Frontal cortex (tissue), 4 donors: ENCODE results near the gene HNRNPH1. TPM values are rescaled to one million over a fixed set of nuclear protein-coding genes. Genes with fewer than 3 reads are reported as not detected.
"Not testable (repeated sequence)": the region's sequence is repeated elsewhere in the genome, so short reads cannot be mapped to it uniquely, and the experiment has no call there.

Experiments used
- DNase-seq, 2 donors: peaks; one replicate each; pipeline ENCODE4 v3.0.0; 2012; ENCODE audit warnings: low spot score in 2 of 2
- FAIRE-seq: peaks from 2 replicates; lab custom pipeline; 2012; peaks lifted over from hg19 to GRCh38; lab: Jason Lieb, UNC
- total RNA-seq: library from RNA; depleted of rRNA; stranded (reverse); fragments of >200 nt; gene quantifications from one replicate; pipeline ENCODE4 v1.2.3, GENCODE V29; 2014
- donor health status: control.
- donor health status: control.
- donor health status: control.

The HNRNPH1 gene, protein sequence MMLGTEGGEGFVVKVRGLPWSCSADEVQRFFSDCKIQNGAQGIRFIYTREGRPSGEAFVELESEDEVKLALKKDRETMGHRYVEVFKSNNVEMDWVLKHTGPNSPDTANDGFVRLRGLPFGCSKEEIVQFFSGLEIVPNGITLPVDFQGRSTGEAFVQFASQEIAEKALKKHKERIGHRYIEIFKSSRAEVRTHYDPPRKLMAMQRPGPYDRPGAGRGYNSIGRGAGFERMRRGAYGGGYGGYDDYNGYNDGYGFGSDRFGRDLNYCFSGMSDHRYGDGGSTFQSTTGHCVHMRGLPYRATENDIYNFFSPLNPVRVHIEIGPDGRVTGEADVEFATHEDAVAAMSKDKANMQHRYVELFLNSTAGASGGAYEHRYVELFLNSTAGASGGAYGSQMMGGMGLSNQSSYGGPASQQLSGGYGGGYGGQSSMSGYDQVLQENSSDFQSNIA
- 818 TPM for total RNA-seq

DNA sequence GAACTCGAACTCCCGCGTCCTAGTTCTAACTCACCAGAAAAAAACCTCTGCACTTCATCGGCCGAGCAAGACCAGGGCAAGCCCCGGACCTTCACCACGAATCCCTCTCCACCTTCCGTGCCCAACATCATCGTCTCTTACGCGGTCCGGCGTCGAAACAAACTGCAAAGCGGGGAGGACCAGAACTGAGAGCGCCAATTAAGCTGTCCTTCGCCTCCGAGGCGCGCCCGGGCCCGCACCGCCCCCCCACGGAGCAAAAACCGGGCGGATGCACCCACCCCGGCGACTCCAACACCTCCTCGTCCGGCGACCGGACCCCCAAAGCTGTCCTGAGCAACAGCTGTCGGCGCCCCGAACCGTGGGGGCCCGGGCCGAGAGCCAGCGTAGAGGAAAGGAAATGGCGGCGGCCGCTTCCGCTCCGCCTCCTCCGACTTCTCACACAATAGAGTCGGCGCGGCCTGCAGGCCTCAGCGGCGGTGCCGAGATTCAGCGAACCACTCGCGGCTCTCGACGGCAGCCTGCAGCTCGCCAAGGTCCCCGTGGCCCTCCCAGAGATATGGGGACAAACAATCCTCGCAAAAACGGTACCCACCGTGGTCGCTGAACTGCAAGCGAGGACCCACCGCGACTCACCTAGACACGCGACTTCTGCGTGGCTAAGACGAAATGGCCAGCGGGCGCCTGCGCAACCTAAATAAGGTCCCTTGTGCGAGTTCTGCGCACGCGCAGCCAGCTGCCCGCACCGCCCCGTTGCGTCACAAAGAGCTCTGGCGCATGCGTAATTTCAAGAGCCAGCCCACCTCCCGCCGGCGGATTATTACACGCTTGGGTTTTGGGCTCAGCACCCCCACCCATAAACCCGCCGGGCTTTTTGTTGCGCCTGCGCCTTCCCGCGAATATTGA lies at the start of gene HNRNPH1:
Gene HNRNPH1 (minus strand): TSS at position 669 of the 903 bp plus-strand sequence. CDS start 538 bp downstream, at position 131.
- no peak for FAIRE-seq
- DNase-seq, result peak; percentile 98 to 99

DNA sequence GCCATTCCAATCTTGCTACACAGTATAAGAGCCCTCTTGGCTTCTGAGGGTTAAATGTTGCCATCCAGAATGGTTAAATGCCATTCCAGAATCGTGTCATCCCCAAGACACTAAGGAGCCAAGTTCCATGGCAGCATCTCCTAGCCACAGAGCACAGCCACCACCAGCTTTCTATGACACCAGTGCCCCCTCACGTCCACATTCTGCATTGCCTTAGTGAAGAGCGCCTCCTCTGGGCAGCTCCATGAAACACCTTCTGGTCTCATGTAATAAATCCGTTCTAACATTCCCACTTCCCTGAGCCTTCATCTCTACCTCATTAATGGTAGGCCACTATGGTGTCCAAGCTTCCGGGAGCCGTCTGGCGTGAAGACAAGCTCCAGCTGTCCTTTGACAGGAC lies 44.9 kb upstream of the HNRNPH1 start:
- DNase-seq (peak in 1 of 2 donors; percentile 38), FAIRE-seq (no peak)

DNA sequence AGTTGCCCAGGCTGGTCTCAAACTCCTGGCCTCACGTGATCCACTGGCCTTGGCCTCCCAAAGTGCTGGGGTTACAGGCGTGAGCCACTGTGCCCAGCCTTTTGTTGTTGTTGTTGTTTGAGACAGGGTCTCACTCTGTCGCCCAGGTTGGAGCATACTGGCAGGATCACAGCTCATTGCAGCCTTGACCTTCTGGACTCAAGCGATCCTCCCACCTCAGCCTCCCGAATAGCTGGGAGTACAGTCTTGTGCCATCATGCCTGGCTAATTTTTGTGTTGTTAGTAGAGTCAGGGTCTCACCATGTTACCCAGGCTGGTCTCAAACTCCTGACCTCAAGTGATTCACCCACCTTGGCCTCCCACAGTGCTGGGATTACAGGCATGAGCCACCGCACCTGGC lies 38.2 kb upstream of the HNRNPH1 start:
- not testable (repeated sequence) for FAIRE-seq, DNase-seq

DNA sequence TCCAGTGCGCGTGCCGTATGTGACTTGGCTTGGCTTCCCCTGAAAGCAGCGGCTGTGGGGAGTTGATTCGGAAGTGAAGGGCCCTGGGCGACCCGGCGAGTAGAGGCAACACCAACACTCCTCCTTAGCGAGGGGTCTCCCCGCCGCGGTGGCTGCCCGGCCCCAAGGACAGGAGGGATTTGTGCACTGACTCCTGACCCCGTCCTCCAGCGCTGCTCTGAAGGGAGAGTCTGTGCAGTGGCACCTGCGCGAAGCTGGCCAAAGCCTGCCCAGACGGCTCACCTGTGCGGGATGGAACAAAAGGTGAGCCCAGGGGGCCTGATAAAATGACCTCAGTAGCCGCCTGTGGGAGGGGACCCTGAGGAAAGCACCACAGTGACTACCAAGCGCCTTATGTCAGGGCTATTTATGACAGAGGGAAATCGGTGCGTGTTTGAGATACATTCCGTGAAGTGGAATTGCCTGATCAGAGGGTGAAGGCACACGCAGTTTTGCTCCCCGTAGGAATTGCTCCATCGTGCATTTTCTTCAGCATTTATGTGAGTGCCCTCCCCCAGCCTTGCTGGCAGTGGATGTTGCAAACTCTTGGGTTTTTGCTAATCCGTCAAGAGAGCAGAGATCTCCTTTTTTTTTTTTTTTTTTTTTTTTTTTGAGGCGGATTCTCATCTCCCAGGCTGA lies 34.8 kb upstream of the HNRNPH1 start:
- DNase-seq, result peak in 1 of 2 donors; percentile 24
- not testable (repeated sequence) for FAIRE-seq

DNA sequence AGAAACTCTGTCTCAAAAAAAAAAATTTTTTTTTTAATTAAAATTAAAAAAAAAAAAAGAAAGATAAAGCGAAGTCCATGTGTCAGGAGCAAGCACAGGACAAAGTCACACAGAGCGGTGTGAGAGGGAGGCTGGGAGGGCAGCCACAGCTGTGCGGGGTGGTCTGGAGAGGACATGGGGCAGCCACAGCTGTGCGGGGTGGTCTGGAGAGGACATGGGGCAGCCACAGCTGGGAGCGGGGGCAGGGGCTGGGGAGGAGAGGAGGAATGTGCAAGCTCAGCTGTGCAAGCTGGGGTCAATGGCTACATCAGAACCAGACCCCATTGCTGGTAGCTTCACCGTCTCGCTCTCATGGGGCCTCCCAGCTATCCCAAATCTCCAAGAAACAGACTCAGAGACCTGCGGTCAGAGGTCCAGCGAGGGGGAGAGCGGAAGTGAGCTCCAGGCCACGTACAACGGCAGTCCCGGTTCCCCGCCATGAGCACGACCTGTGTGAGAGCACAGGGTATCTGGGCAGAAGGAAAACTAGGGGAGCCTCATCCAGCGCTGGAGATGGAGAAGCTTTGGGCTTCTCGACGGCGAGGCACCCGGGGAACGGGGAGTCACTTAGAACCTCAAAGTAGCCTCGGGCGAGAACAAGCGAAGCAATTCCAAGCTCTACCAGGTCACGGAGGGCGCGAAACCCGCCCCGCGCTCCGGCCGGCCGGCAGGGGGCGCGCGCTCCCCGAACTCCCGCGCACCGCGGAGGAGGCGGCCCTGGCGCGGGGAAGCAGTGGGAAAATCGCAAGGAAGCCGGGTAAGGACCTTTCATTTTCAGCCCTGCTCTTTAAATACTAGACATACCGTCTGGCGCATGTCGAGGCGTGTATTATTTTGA lies 34.1 kb upstream of the HNRNPH1 start:
- DNase-seq, FAIRE-seq: not testable (repeated sequence)

DNA sequence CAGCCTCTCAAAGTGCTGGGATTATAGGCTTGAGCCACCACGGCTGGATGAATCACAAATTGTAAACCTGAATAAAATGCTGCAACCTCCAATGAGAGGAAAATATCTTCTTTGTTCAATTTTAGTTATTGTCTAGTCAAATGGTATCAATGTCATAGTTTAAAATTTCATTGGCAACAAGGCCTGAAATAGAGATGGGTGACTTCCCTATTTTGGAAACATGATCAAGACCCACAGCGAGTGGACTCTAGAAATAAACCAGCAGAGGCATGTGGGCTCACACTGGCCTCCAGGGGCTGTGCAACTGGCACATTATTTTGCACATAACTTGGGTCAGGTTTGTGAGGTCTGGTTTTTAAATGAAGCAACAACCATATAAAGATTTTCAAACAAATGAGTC lies 29.7 kb upstream of the HNRNPH1 start:
- not testable (repeated sequence) for FAIRE-seq, DNase-seq

DNA sequence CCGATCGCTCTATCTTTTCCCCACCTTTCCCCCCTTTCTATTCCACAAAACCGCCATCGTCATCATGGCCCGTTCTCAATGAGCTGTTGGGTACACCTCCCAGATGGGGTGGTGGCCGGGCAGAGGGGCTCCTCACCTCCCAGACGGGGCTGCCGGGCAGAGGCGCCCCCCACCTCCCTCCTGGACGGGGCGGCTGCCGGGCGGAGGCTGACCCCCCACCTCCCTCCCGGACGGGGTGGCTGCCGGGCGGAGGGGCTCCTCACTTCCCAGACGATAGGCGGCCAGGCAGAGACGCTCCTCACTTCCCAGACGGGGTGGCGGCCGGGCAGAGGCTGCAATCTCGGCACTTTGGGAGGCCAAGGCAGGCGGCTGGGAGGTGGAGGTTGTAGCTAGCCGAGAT lies 26.8 kb upstream of the HNRNPH1 start:
- not testable (repeated sequence) for DNase-seq

DNA sequence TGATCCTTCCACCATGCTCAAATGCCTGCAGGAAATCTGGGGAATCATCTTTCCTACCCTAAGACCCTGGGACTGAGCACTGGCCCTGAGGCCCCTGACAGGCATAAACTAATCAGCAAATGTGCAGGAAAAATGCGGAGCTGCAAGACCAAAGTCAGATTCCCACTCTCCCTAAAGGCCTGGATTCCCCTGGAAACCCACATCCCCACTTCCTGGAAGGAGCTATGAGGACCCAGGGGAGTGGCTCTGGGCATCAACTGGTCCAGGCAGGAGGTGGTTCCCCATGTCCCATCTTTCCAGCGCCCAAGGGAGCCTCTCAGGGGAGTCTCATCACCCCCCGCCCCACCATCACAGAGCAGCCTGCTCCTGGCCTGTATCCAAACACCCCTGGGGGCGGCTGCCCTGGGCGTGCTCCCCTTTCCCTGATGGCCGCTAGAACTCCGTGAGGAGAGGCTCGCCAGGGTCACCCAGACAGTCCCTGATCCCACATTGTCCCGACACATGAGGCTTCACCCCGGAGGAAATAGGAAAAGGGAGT lies 25.8 kb upstream of the HNRNPH1 start:
- FAIRE-seq, result not testable (repeated sequence)

More for the DNA sequence above, 26.8 kb upstream of the HNRNPH1 start:
- FAIRE-seq, result not testable (repeated sequence)

DNA sequence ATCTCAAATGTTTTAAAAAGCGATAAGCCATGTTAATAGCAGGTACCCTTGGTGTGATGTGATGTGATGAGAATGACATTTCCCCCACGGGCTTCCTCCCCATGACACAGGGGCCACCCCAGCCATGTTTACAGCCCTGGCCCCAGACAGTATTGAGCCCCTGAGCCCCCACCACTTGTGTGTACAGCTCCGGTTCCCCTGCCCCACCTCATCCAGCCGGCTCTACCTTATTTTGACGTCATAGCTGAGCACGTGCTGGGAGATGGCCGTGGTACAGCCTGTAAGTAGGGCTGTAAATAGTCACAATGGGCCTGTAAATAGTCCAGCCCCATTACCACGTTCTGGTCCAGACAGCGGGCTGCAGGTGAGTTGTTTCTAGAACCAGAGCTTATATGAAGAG lies 24.9 kb upstream of the HNRNPH1 start:
- FAIRE-seq (no peak), DNase-seq (no peak)

More for the DNA sequence above, 25.8 kb upstream of the HNRNPH1 start:
- not testable (repeated sequence) for DNase-seq

DNA sequence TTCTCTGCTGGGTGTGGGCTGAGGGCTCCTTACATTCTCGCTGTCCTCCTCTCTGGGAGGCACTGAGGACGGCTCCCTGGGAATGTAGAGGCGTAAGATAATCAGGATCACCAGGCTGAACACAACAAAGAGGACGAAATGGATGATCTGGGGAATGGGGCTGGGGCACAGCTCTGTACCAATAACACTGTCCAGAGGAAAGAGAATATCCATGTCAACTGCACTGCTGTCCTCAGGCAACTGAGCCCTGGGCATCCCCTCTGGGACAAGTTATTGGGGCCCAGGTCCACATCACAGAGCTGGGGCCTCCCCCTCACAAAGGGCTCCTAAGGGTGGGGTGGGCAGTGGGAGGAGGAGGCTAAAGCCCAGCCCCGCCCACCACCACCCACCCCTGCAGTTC lies 21.3 kb upstream of the HNRNPH1 start:
- FAIRE-seq, DNase-seq: not testable (repeated sequence)

DNA sequence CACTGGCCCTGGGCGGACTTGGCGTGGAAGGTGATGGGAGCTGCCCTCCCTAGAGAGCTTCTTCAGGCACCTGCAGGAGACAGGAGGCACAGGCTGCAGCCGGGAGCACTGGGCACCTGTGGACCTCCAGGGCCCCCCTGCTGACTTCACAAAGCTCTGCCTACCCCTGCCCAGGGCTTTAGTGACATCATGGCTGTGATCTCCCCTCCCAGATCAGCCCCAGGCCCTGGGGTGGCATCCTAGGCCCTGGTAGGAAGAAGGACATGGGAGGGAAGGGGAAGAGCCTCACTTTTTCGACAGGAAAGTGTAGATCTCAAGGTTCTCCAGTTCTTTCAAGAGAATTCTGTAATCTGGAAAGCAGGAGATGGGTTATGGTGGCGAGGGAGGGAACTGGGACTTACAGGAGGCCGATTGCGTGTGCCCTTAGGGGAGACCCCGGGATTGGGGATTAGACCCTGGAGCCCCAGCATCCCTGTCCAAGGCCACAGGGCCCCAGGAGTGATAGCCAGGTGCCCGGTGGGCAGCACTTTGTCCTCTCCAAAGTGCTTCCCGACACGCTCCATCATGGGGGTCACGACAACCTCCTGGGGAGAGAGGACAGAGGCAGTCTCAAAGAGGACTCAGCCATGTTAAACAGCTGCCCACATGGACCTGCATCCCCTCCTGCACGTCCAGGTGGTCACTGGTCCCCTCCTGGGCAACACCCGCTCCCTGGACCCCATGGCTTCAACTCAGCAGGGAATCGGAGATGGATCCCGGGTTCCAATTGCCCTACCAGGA lies 19.9 kb upstream of the HNRNPH1 start:
- DNase-seq, result not testable (repeated sequence)

DNA sequence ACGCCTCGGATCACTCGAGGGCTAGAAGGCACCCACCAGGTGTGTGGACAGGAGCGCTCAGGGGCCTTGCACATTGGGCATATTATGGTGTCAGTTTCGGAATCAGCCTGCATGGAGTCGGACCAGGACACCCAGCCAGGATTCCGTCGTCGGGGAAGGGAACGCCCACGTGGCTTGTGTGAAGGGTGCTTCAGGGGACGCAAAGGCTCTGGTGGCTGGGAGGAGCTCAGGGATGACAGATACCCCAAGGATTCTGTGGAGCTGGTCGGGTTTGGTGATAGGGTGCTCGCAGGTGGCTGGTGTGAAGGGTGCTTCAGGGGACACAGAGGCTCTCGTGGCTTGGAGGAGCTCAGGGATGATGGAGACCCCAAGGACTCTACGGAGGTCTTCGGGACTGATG lies 19.2 kb upstream of the HNRNPH1 start:
- not testable (repeated sequence) for DNase-seq, FAIRE-seq

More for the DNA sequence above, 19.9 kb upstream of the HNRNPH1 start:
- not testable (repeated sequence) for FAIRE-seq

DNA sequence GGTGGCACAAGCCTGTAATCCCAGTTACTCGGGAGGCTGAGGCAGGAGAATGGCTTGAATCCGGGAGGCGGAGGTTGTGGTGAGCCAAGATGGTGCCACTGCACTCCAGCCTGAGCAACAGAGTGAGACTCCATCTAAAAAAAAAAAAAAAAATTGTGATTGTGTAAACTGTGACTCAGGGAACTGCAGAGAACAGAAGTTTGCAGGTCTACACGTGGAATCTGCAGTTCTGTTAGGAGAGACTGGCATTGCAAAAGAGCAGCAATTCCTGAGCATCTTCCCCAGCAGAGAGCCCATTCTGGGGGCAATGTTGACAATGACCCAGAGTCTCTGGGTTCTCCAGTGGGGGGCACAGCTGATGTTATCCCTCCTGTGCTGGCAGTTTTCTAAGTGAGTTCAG lies 18.3 kb upstream of the HNRNPH1 start:
- not testable (repeated sequence) for DNase-seq, FAIRE-seq

DNA sequence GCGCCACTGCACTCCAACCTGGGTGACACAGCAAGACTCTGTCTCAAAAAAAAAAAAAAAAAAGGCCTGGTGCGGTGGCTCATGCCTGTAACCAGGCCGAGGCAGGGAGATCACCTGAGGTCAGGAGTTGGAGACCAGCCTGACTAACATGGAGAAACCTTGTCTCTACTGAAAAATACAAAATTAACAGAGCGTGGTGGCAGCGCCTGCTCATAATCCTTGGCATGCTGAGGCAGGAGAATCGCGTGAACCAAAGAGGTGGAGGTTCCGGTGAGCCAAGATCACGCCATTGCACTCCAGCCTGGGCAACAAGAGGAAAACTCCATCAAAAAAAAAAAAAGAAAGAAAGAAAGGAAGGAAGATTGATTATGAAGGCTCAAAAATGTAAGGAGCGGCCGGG lies 15.8 kb upstream of the HNRNPH1 start:
- FAIRE-seq, DNase-seq: not testable (repeated sequence)

DNA sequence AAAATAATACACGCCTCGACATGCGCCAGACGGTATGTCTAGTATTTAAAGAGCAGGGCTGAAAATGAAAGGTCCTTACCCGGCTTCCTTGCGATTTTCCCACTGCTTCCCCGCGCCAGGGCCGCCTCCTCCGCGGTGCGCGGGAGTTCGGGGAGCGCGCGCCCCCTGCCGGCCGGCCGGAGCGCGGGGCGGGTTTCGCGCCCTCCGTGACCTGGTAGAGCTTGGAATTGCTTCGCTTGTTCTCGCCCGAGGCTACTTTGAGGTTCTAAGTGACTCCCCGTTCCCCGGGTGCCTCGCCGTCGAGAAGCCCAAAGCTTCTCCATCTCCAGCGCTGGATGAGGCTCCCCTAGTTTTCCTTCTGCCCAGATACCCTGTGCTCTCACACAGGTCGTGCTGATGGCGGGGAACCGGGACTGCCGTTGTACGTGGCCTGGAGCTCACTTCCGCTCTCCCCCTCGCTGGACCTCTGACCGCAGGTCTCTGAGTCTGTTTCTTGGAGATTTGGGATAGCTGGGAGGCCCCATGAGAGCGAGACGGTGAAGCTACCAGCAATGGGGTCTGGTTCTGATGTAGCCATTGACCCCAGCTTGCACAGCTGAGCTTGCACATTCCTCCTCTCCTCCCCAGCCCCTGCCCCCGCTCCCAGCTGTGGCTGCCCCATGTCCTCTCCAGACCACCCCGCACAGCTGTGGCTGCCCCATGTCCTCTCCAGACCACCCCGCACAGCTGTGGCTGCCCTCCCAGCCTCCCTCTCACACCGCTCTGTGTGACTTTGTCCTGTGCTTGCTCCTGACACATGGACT lies 11.1 kb upstream of the HNRNPH1 start:
- FAIRE-seq, DNase-seq: not testable (repeated sequence)

DNA sequence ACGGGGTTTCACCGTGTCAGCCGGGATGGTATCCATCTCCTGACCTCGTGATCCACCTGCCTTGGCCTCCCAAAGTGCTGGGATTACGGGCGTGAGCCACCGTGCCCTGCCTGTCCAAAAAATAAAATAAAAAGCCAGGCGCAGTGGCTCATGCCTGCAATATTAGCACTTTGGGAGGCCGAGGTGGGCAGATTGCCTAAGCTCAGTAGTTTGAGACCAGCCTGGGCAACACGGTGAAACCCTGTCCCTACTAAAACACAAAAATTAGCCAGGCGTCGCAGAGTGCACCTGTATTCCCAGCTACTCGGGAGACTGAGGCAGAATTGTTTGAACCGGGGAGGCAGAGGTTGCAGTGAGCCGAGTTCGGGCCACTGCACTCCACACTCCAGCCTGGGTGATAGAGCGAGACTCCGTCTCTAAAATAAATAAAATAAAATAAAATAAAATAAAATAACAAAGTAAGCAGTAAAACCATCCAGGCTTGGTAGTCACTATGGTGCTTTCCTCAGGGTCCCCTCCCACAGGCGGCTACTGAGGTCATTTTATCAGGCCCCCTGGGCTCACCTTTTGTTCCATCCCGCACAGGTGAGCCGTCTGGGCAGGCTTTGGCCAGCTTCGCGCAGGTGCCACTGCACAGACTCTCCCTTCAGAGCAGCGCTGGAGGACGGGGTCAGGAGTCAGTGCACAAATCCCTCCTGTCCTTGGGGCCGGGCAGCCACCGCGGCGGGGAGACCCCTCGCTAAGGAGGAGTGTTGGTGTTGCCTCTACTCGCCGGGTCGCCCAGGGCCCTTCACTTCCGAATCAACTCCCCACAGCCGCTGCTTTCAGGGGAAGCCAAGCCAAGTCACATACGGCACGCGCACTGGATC lies 10.3 kb upstream of the HNRNPH1 start:
- FAIRE-seq, DNase-seq: not testable (repeated sequence)
